Mesodermal cell (in vitro differentiated cells): Measurements from ENCODE around the gene GABRG3.

ENCODE experiments used
- H3K27ac ChIP-seq: 2 replicates; pipeline ENCODE4 v1.7.0; 2013; ENCODE audit warnings: mild to moderate bottlenecking, low read depth, low read length, moderate library complexity; ENCODE audit not compliant: severe bottlenecking
- H3K36me3 ChIP-seq: 2 replicates; pipeline ENCODE4 v1.7.1; 2013; ENCODE audit warnings: mild to moderate bottlenecking, low read length, moderate library complexity; ENCODE audit not compliant: control insufficient read depth, insufficient read depth
- H3K4me1 ChIP-seq: one replicate; pipeline ENCODE4 v1.7.1; 2013; ENCODE audit warnings: mild to moderate bottlenecking, low read length; ENCODE audit not compliant: insufficient read depth, control insufficient read depth, poor library complexity, severe bottlenecking
- H3K4me3 ChIP-seq: 2 replicates; pipeline ENCODE4 v1.7.0; 2013; ENCODE audit warnings: low read length, control low read depth, mild to moderate bottlenecking; ENCODE audit not compliant: insufficient read depth, poor library complexity, severe bottlenecking; ENCODE audit errors: extremely low read depth
- H3K9me3 ChIP-seq: 2 replicates; pipeline ENCODE4 v1.7.1; 2013; ENCODE audit warnings: mild to moderate bottlenecking, low read length, moderate library complexity; ENCODE audit not compliant: control insufficient read depth
- WGBS, 2 experiments: methylation state at CpG; one replicate each; pipeline ENCODE4 v1.1.5; 2013; ENCODE audit warnings: missing lambda C conversion rate in 2 of 2; ENCODE audit not compliant: insufficient coverage in 2 of 2; 5-methylcytosine and 5-hydroxymethylcytosine counted together

Gene GABRG3

GRCh38 chr15:26943866-26944265, 27.1 kb upstream of the GABRG3 start:
- Histone ChIP-seq H3K27ac (no peak overlapping the region), H3K4me3 (no peak overlapping the region), H3K4me1 (no peaks in the 10 kb centered on the region), H3K36me3 (no peaks in the 10 kb centered on the region), H3K9me3 (no peaks in the 10 kb centered on the region)
- 74 to 94% methylated on average over 4 to 6 of the region's 8 CpGs for WGBS, 2 experiments

DNA sequence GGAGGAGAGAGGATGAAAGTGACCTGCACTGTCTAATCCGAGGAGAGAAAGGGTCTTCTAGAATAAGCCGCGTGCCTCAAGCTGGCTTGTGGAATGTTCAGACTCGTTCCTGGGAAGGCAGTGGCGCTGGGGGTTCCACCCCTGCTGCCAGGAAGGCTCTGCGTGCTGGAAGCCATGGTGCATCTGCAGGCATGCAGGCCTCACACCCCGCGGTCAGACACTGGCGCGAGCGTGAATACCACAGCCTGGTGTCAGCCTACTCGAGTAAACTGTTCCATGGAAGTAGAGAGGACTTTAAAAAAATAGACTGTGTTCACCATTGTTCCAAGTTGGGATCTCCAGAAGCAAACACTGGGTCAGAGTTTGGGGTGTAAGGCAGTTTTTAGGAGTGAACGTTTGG, 25.9 kb upstream of the GABRG3 start:
- Histone ChIP-seq H3K4me1 (no peaks in the 10 kb centered on the region), H3K27ac (no peak overlapping the region), H3K9me3 (no peaks in the 10 kb centered on the region), H3K4me3 (no peak overlapping the region), H3K36me3 (no peaks in the 10 kb centered on the region)
- WGBS, 2 experiments: 82 to 88% methylated on average over 13 of the region's 13 CpGs

DNA sequence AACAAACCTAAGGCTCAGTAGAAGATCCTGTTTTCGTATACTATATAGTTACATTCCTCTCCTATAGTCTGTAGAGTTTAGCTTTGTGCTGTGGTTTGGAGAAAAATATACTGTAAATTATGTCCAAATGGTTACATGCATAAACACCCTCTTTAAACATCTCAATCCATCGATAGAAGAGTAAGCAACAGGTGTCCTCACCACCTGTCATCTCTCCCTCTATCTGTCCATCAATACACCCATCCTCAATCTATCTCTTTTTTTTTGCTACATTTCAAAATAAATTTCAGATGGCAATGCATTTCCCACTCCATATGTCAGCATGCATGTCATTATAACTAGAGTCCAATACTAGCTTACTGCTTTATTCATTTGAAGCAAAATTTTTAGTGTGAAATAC, 21.0 kb upstream of the GABRG3 start:
- H3K4me1 ChIP-seq: no peaks in the 10 kb centered on the region
- no peak overlapping the region for H3K4me3 ChIP-seq
- no peaks in the 10 kb centered on the region for H3K36me3 ChIP-seq
- no peaks in the 10 kb centered on the region for H3K9me3 ChIP-seq
- WGBS, 2 experiments: 90 to 100% methylated on average over 1 of the region's 2 CpGs
- H3K27ac ChIP-seq: no peak overlapping the region

DNA sequence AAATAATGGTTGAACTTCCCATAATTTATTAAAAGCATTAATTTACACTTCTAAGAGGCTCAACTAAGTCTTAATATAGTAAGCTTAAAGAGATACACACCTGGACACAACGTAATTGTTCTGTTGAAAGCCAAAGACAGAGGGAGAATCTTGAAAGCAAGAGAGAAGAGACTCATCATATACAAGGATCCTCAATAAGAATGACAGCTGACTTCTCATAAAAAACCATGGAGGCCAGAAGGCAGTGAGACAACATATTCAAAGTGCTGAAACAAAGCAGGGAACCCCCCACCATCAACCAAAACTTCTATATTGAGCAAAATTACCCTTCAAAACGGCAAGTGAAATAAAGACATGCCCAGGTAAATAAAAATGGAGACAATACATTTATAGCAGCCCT, 16.6 kb upstream of the GABRG3 start:
- Histone ChIP-seq H3K36me3 (no peaks in the 10 kb centered on the region), H3K9me3 (no peaks in the 10 kb centered on the region), H3K4me3 (no peak overlapping the region), H3K27ac (no peak overlapping the region), H3K4me1 (no peaks in the 10 kb centered on the region)
- WGBS, 2 experiments: 50% methylated on average over 1 of the region's 2 CpGs; no CpG with 5 or more reads in 1 of the 2 experiments

DNA sequence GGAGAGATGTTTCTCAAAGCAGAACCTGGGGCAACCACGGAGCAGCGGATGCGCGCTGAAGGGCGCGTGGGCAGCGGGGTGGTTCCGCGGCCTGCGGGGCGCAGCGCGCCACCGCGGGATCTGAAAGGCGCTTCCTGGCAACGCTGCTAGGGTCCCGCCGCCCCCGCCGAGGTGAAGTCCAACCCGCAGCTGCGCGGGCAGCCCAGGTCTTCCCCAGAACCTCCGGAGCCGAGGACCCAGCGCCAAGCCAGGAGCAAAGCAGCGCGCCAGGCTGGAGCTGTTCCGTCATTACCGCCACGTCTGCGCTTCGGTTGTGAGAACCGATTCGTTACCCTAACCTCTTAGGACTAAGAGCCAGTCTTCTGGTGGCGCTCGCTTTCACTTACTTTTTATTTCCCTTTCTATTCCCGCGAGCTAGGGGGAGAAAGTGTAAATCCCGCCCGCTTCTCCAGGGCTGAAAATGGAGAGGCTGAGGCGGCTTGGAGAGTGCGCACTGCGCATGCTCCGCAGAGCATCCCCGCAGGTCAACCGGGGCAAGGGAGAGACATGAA, 3.2 kb upstream of the GABRG3 start:
- WGBS, 2 experiments: 0 to 2% methylated on average over 18 to 38 of the region's 48 CpGs
- no peaks in the 10 kb centered on the region for H3K4me1 ChIP-seq
- H3K27ac ChIP-seq: no peak overlapping the region
- no peaks in the 10 kb centered on the region for H3K36me3 ChIP-seq
- no peaks in the 10 kb centered on the region for H3K9me3 ChIP-seq
- H3K4me3 ChIP-seq: peak overlapping the region; percentile 48

GRCh38 chr15:26968806-26969205, 2.2 kb upstream of the GABRG3 start:
- Histone ChIP-seq H3K4me3 (no peak overlapping the region), H3K27ac (no peak overlapping the region), H3K4me1 (no peaks in the 10 kb centered on the region), H3K36me3 (no peaks in the 10 kb centered on the region), H3K9me3 (no peaks in the 10 kb centered on the region)
- WGBS, 2 experiments: no CpG with 5 or more reads among the region's 2 CpGs

DNA sequence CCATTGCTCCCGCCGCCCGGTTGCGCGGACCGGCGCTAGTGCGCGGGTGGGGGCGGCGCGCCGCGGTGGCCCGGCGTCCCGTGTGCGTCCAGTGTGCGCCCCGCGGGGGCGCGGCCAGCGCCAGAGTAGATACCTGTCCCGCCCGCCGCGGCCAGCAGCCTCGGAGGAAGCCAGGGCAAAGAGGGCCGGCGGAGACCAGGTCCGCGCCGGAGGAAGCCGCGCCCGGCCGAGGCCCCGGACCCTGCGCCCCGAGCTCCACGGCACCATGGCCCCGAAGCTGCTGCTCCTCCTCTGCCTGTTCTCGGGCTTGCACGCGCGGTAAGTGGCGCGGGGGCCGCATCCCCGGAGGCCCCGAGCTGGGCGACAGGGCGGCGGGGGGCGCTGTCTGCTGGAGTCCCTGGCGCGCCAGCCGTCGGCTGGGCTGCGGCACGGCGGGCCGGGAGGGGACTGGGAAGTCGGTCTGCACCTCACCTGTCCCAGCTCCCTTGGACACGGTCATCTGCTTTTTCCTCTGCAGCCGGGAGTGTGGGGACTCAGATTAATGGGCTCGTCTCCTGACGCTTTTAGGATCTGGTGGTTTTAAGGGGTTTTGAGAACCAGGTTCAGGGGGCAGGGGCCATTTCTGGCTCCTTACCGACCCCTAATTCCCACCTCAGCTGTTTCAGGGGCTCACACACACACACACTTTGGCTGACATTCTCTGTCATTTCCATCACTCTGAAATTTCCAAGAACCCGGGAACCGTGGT, 464 bp downstream of the GABRG3 start:
- Histone ChIP-seq H3K4me3 (peak overlapping the region; percentile 39), H3K27ac (no peak overlapping the region), H3K36me3 (no peaks in the 10 kb centered on the region), H3K9me3 (no peaks in the 10 kb centered on the region), H3K4me1 (no peaks in the 10 kb centered on the region)
- 2 to 6% methylated on average over 43 to 63 of the region's 72 CpGs for WGBS, 2 experiments

- H3K4me1 ChIP-seq: no peaks in the 10 kb centered on the region
- WGBS, 2 experiments: 37% methylated on average over 2 of the region's 2 CpGs; no CpG with 5 or more reads in 1 of the 2 experiments
- no peak overlapping the region for H3K4me3 ChIP-seq
- H3K36me3 ChIP-seq: no peaks in the 10 kb centered on the region
- no peak overlapping the region for H3K27ac ChIP-seq
- no peaks in the 10 kb centered on the region for H3K9me3 ChIP-seq
Observed at GRCh38 chr15:26972636-26973035, 1.7 kb downstream of the GABRG3 start.

DNA sequence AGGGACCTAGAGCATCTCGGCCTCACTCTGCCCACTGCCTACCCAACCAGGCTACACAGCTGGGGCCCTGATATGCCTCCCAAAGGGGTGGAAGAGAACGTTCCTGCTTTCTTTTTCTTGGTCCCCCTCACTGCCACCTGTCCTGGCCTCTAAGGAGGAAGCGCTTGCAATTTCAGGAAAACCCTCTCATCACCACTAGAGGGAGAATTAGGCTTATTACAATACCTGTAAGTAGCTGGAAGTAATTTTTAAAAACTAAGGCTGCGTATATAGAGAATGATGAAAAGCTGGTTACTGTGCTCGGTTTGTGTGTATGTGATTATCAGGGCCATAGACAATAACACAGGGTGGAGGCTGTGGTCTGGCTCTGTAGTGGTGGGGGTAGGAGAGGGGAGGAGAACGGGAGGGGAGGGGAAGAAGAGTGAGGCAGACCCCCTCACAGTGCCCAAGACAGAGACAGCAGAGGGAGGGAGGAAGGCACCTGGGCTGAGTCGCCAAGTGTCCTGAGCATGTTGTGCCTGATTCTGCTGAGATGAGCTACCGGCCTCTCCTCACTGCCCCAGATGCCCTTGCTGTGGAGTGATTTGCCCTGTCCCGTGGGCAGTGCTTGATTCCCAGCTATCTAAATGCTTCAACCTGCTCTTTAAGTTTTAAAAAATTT, 3.3 kb downstream of the GABRG3 start:
- no peak overlapping the region for H3K4me3 ChIP-seq
- H3K36me3 ChIP-seq: no peaks in the 10 kb centered on the region
- H3K27ac ChIP-seq: no peak overlapping the region
- H3K9me3 ChIP-seq: no peaks in the 10 kb centered on the region
- WGBS, 2 experiments: 42 to 44% methylated on average over 4 of the region's 9 CpGs
- no peaks in the 10 kb centered on the region for H3K4me1 ChIP-seq

DNA sequence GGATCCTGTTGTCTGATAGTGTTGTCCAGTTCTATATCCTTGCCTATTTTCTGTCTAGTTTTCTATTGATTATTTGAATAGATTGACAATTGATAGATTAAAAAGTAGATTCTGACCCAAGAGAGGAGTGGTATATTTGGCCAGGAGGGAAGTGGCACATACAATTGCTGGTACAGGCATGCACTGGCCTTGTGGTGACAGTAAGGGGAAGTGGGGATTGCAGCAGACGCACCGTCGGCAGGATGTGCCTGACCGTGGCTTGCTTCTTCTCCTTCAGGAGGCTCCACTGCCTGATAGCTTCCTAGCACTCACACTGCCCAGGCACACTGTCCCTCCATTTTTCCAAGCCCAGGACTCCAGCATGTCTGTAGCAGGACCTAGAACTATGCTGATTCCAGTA, 10.5 kb downstream of the GABRG3 start:
- no peak overlapping the region for H3K4me3 ChIP-seq
- H3K9me3 ChIP-seq: no peaks in the 10 kb centered on the region
- 90 to 100% methylated on average over 4 of the region's 4 CpGs for WGBS, 2 experiments
- H3K4me1 ChIP-seq: no peaks in the 10 kb centered on the region
- H3K27ac ChIP-seq: no peak overlapping the region
- H3K36me3 ChIP-seq: no peaks in the 10 kb centered on the region

- Histone ChIP-seq H3K4me1 (no peaks in the 10 kb centered on the region), H3K9me3 (no peaks in the 10 kb centered on the region), H3K36me3 (no peaks in the 10 kb centered on the region), H3K27ac (no peak overlapping the region), H3K4me3 (no peak overlapping the region)
- 90 to 93% methylated on average over 2 to 6 of the region's 8 CpGs for WGBS, 2 experiments
Observed at GRCh38 chr15:26983822-26984221, 12.8 kb downstream of the GABRG3 start.
